ENCODE measurements around the gene COL4A5. TPM values are rescaled to one million over a fixed set of nuclear protein-coding genes. Genes with fewer than 3 reads are reported as not detected.

COL4A5 gene
- total and polyA plus RNA-seq, 2 of the 8 experiments (the other 6 are each of a cell fraction or from before 2014, with no cell fraction given): 24.9 to 30.2 TPM

DNA sequence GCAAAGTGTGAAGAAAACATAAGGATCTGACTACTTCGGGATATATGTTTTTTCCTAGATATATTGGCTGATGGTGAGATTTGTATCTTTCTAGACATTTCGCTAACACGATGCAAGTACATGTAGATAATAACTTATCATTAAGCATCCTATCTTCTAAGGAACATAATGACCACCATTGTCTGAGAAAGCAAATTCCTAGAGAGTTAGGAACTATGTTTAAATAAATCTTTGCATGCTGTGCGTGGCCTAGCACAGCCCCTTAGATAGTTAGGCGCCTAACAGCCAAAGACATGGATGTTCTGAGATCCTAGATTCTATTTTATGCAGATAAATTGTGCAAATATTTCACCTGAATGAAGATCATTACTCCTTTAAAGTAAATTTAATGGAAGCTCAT, 4.4 kb upstream of the COL4A5 start (continued):
- TF ChIP-seq POLR2A (IDR thresholded peaks at IDR 0.05; ENCODE audit: control extremely low read depth in 1 of 2, low read depth in 2 of 2, low read length in 2 of 2) (no peak), CHD7 (IDR thresholded peaks at IDR 0.05; ENCODE audit: insufficient replicate concordance, low read length) (no peak), HDAC2 (IDR thresholded peaks at IDR 0.05; ENCODE audit: borderline replicate concordance in 1 of 2, low read depth in 2 of 2, low read length in 2 of 2) (no peak)

Measured in H1 (cell line).